GM23338 (cell line): ENCODE data around the gene RAB40B.

Source experiments
- NANOG ChIP-seq: IDR thresholded peaks from 2 replicates; pipeline ENCODE4 v1.6.1; 2016; ENCODE audit warnings: antibody characterized with exemption, borderline replicate concordance
- TF ChIP-seq, protein P1 (sequence below), 2 experiments: fragments of 200-600 bp in 1 of 2; sonication (generic) in 1 of 2; conservative IDR thresholded peaks; 2 replicates each; pipeline versions ENCODE4 v1.5.1 to v1.6.1; 2016 to 2017; ENCODE audit warnings: antibody characterized with exemption in 2 of 2, low read depth in 2 of 2, mild to moderate bottlenecking in 2 of 2, moderate library complexity in 1 of 2

DNA sequence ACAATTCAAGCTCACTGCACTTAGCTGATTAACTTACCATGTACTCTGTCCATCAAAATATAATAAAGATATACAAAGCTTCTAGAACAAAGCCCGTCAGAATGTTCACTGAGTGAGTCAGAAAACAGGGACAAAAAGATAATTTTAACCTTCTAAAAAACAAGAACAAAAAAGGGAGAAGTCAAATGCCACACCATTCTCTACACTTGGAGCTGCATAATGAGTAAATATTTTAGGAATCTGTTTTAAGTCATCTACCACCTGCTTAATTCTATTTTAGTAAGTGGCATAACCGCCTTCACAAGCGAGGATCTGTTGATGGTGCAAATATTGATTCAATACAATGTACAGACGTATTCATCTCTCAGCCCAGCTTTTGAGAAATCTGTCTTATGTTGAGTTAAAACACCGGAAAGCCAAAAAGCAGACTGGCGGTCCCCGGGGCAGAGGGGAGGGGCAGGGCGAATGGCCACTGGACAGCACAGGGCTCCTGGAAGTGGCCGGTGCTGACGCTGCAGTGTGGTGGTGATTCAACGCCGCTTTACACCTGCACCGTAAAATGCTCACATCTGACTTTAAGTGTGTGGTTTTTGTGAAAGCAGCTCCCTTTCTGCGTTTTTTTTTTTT is 20.1 kb downstream of the RAB40B start:
- TF ChIP-seq, protein P1, sequence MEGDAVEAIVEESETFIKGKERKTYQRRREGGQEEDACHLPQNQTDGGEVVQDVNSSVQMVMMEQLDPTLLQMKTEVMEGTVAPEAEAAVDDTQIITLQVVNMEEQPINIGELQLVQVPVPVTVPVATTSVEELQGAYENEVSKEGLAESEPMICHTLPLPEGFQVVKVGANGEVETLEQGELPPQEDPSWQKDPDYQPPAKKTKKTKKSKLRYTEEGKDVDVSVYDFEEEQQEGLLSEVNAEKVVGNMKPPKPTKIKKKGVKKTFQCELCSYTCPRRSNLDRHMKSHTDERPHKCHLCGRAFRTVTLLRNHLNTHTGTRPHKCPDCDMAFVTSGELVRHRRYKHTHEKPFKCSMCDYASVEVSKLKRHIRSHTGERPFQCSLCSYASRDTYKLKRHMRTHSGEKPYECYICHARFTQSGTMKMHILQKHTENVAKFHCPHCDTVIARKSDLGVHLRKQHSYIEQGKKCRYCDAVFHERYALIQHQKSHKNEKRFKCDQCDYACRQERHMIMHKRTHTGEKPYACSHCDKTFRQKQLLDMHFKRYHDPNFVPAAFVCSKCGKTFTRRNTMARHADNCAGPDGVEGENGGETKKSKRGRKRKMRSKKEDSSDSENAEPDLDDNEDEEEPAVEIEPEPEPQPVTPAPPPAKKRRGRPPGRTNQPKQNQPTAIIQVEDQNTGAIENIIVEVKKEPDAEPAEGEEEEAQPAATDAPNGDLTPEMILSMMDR (conservative IDR thresholded peaks at IDR 0.05; ENCODE audit: low read depth in 2 of 2): no peak
- no peak for TF ChIP-seq NANOG
